ENCODE measurements around the gene LCA5.
"Not testable (repeated sequence)": the region's sequence is repeated elsewhere in the genome, so short reads cannot be mapped to it uniquely, and the experiment has no call there.

LCA5 gene

DNA sequence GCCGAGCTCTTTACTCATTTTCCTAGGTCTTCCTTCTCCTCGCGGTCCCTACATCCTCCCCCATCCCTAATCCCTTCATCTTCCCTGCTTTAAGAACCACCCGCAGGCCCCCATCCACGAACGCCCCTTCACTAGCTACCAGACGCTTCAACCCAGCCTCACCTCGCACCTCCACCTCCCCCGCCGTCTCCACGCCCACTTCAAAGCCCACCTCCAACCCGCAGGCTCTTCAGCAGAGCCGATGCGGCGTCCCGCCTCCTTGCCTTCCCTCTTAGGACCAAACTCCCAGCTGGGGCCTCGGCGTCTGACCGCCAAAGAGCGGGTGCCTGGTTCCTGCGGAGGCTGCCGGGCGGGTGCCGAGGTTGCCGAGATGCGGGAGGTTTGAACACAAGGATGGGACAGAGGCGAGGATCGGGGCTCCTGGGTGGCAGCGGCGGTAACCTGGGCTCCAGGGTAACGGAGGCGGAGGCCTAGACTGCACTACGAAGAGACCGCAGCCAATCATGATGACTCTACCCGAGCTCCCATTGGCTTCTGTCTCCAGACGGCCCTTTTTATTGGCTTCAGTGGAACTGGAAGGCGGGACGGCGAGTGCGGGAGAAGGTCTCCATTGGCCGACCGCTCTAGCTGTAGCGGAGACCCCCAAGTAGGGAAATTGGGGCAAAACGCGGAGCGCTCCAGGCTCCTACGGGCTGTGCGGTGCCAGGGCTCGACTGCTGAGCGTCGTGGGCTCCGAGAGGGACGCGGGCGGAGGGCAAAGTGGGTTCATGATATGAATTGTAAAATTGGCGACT lies at the start of gene LCA5:
LCA5 (minus strand) TSS at position 477 of the 794 bp plus-strand sequence. CDS start 18,536 bp downstream, outside the sequence.
- DNase-seq (ENCODE audit: low read depth): peak; percentile 98

DNA sequence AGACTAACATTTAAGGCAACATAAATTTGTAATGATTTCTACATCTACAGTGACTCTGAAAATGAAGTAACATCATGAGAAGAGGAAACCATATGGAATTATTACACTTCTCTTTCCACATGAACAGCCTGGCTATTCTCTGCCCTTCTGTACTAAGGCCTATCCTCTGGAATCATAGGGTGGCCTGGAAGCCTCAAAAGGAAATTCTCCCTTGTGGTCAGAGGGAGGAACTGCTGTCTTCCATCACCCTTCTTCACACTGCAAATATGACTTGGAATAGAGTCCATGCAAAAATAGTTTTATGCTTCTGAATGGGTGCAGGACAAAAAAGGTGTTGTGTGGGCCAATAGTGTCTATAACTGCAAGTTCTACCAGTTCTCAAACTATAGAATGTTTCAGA lies 49.3 kb upstream of the LCA5 start:
- DNase-seq (ENCODE audit: low read depth): peak; percentile 6

DNA sequence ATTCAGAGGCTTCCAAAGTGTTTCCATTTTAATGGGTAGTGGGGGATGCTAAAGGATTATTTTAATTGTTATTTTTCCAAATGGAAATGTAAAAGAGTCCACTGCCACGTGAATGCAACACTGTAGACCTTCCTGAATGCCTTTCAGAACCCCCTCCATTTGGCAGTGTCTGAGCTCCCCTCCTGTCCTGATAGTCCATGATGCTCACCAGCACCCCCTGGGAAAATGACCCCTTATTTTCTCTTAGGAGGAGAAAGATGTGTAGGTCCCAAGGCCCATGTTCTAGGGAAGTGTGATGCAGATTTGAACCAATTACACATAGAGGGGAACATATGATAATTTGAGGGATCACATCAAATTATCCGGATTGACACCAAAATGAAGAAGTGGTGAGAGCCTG lies 47.1 kb upstream of the LCA5 start:
- DNase-seq (ENCODE audit: low read depth): no peak

DNA sequence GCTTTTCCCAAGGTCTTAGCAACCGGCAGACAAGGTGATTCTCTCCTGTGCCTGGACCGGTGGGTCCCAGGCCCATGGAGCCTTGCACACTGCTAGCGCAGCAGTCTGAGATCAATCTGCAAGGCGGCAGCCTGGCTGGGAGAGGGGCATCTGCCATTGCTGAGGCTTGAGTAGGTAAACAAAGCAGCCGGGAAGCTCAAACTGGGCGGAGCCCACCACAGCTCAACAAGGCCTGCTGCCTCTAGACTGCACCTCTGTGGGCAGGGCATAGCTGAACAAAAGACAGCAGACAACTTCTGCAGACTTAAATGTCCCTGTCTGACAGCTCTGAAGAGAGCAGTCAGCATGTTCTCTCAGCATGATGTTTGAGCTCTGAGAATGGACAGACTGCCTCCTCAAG lies 40.7 kb upstream of the LCA5 start:
- not testable (repeated sequence) for DNase-seq (ENCODE audit: low read depth)

DNA sequence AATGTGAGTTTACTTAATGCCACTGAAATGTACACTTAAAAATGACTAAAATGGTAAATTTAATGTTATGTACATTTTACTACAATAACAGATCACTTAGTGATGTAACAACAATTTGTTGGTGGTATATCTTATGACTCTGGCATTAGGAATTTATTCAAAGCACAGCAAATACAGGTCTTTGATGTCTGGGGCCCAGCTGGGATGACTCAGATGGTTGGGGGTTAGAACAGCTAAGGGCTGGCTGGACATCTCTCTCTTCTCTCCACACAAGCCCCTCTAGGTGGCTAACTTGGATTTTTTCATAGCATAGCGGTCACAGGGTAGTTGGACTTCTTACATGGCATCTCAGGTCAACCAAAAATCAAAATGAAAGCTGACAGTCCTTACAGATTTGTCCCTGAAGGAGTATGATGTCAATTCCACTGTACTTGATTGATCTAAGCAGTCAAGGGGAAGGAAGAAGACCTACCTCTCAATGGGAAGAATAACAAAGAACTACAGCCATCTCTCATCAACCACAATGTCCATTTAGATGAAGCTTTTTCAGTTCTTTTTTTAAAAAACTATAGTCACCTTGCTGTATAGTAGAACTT lies 37.5 kb upstream of the LCA5 start:
- DNase-seq (ENCODE audit: low read depth): no peak

DNA sequence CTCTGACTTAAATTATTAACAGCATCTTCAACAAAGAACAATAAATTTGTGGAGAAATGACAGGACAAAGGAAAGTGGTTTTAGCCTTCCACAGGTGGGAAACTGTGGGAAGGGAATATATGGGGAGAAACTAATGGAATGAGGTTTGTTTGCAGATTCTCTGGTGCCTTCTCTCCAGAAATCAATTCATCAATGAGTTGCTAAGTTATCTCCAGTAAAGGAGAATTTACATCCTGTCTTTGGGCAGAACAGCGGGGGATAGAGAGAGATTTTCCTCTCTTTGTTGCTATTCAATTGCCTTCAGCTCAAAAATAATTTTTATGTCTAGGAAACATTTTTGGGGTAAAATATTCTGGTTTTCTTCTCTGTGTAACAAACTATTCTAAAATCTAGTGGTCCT lies 36.9 kb upstream of the LCA5 start:
- no peak for DNase-seq (ENCODE audit: low read depth)

DNA sequence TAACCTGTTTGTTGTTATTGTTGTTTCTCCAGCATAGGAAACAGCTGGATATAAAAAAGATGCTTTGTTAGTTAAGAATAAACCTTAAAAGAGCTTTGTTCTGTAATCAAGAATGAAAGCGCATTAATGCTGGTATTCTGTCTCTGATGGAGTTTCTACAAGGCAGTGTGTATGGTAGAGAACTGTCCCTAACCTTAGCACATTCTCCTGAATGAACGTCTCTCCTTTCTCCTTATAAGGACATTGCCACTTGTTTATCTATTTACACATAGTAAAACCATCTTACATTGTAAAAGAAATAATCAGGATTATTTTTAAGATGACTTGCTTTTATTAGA lies 33.8 kb upstream of the LCA5 start:
- no peak for DNase-seq (ENCODE audit: low read depth)

DNA sequence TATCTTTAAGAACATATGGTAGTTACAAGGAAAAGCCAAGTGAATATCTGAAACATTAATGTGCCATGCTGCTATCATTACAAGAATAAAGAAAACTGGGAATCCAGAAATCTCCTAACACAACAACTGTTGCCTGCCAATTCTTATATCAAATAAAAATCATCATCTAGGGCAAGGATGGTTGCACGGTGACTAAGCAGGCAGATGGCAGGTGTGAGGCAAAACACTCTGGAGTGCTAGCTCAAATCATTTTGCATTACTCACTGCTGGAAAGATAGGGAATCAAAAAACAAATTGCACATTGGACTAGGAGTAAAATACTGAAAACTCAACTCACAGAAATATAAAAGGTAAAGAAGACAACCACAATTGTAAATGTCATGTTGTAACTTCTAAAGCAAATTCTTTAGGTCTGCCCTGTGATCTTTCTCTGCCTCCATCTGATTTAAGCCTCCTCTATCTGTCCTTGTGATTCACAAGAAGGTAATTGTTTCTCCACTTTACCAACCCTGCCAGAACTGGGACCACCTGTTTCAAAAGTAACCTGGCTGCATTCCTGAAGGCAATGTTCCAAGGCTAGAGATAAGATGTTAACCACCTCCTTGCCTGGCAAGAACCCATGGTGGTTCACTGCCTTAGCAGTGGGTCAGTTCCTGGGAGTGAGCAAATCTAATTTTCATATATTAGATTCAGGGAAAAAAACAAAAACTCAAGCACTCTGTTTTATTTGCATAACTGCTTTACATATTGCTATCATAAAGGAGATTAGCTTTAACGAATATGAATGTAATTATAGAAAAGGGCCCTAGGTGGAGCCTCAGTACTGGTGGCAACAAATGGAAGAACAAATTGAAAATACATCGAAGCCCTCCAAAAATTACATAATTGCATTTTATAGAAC lies 33.1 kb upstream of the LCA5 start:
- peak; percentile 11 for DNase-seq (ENCODE audit: low read depth)

DNA sequence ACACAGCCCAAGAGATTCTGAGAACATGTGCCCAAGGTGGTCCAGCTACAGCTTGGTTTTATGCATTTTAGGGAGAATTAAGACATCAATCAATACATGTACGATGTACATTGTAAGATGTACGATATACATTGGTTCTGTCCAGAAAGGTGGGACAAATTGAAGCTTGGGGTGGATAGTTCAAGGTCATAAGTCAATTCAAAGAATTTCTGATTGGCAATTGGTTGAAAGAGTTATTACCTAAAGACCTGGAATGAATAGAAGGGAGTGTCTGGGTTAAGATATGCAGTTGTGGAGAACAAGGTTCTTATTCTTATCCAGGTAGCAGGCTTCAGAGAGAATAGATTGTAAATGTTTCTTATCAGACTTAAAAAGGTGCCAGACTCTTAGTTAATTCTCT lies 31.8 kb upstream of the LCA5 start:
- no peak for DNase-seq (ENCODE audit: low read depth)

DNA sequence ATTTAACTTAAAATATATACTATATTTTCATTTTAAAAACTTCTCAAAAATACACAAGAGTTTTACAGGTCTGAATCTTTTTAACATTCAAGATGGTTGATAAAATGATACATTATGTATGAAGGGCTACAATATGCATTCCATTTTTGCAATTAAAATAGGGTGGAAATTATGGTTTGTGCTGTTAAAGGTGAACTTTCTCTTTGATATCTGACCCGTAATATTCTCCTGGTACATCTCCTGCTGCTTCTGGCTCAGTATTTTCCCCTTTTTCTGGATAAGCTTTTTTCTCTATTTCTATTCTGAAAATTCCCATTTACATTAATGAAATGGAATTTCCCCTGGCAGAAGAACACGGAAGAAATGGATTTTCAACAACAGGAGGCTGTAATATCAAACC lies 27.4 kb upstream of the LCA5 start:
- no peak for DNase-seq (ENCODE audit: low read depth)

DNA sequence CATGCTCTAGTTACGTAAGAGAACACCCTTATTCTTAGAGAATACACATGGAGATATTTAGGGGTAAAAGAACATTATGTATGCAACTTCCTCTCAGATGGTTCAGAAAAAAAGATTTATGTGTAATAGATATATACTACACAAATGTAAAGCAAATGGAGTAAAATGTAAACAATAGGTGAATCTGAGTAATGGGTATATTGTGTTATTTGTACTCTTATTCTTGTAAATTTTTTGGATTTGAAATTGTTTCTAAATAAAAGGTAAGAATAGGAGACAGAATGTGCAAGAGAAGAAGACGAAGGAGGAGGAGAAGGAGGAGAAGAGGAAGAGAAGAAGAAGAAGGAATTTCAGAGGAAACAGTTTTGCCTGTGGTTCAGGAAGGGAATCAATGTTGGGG lies 22.5 kb upstream of the LCA5 start:
- no peak for DNase-seq (ENCODE audit: low read depth)

DNA sequence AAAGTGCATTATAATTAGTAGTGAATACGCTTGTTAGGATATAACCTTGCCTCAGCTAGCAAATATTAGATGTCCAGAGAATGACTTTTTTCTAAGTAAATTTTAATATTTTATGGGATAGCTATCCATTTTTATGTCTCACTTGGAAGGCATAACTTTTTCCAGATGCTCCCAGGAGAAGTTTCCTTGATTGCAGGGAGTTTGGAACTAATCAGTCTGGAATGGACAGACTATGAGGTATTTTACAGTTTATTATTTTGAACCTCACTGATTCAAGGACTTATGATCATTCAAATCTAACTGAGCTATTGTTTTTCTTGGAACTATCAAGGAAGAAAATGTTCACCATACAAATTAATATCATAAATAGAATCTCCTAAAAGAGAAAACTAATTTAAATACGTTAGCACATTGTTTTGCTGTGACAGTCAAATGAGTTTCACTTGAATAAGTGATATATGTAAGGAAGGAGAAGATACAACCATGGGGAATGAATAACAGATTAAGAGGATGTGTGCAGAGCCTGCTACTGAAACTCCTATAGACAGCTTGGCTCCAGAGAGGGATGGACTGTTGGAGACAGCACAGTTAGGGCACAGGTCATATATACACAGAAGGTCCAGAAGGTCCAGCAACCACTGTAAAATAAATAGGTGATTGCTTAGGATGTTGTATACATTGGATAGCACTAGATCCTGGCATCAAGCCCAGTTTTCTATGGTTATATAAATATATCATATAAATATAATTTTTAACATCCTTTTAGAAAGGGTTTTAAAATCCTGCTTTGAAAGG lies 20.6 kb upstream of the LCA5 start:
- no peak for DNase-seq (ENCODE audit: low read depth)

DNA sequence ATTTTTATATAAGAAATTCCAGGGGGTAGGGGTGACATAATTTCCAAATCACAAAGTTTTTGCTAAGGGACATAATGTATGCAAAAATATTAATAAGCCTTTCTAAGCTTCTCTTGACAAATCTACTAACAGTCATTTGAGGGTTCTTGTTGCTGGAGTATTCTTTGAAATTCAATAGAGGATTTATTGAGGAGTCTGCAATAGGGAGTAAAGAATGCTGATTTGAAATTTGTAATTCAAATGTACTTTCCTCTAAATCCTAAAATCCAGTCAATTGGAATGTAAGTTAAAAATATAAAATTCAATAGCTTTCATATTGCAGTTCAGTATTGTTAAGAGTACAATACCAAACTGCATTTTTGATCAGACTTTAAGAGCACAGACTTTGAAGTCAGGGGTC lies 17.1 kb upstream of the LCA5 start:
- no peak for DNase-seq (ENCODE audit: low read depth)

DNA sequence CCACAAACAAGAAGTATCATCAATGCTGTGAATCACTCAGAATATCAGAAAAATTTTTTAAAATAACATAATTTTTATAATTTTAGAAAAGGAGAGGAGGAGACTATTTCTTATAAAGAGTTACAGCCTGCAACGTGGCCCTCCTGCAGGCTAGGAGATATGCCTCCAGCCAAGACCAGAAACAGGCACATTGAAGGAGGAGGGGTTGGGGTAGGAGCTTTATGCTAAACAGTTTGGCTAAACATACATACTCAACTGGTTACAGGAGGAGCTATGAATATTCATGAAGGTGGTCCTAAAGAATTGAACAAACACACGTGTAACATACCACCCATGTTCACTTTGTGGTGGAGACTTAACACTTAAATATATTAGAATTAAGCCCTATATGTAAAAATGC lies 14.2 kb upstream of the LCA5 start:
- no peak for DNase-seq (ENCODE audit: low read depth)

DNA sequence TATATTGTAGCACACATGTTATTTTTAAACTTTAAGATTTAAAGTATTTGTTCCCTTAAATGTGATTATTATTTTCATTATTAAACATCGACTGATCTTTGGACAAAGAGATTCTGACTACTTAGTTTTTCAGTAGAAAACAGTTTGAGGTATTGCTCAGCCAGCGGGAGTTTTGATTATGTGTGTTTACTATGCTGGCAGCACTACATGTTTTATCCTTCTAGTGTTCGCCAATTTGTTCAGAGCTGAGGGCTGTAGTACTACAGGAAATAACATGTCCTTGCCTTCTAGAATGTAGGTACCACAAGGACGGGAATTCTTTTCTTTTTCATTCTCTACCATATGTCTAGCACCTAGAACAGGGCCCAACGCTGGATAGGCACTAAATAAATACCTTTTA lies 11.1 kb upstream of the LCA5 start:
- DNase-seq (ENCODE audit: low read depth): no peak

DNA sequence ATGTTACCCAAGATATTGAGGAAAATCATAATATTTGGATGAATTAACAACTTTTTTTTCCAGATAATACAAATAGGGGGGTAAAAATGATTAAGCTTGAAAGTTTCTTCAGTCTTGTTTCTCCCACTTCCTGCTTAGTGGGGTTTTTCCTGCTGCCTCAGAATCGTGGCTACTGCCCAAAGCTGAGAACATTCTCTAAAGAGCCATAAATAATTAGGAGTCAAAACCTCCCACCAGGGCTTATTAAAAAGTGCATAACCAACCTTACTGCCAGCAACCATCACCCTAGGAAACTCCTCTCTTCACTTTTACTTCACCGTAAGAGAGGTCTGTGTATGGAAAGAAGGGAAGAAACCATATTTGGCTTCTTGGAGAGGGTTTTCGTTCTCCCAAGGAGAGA lies 9.0 kb upstream of the LCA5 start:
- DNase-seq (ENCODE audit: low read depth): no peak

DNA sequence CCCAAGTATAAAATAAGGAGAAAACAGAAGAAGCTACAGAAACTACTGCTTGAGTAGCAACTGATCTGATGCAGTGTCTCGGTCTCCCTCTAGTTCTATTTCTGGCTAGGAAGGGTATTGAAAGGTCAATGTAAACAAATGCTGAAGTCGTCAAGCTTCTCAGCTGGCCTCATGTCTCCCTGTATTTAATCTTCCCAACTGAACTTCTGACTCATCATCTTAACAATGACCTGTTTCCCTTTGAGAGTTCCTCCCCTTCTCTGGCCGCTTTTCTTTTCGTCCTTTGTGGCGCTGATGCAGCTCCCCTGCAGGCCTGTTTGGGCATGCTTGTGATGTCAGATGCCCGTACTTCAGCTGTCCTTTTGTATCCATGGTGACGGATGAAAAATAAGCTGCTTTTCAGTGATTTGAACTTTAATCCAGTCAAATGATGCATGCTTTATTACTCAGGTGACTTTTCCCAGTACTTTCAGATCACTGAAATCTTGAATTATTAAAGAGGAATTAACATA lies 7.8 kb upstream of the LCA5 start:
- DNase-seq (ENCODE audit: low read depth): peak; percentile 98

DNA sequence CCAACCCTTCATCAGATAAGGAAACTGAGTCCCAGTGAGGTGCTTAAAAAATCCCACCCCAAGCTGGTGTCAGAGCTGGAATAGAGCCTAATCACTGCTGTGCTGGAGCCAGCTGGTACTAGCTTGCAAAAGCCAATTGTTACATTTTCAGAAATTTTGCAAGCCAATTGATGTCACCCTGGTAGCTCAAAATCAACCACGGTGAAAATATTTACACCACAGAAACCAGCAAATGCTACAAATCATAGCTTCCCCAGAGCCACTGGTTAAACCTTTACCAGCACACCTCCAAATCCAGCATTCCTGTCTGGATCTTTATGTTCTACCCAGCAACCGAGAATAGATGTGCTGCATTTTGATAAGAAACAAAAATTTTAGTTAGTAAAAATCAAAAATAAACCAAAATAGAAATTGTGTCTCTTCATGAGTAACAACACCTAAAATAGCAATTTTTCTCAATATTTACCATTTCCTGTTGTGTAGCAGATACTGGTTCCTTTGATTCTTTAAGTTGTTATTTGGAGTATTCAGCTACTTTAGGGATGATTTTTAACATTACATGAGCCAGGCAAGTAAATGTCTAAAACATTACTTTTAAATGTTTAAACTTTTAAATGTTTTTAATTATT lies 7.2 kb upstream of the LCA5 start:
- no peak for DNase-seq (ENCODE audit: low read depth)

DNA sequence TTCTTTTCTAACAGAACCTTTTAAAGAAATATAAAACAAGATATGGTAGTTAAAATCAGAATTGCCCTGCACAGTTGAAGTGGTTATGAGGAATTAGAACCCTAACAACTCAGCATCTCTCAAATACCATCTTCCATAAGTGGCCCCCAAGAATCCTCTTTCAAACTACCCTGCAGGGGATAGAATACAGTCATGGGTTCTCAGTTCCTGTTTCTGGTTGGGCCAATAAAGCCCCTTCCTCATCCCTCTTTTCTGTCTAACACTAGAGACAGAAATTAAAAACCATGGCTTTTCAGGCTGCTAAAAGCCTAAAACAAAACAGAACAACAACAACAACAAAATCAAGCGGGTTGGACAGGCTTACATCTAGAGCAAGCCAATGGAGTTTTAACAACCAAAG lies 6.7 kb upstream of the LCA5 start:
- no peak for DNase-seq (ENCODE audit: low read depth)

DNA sequence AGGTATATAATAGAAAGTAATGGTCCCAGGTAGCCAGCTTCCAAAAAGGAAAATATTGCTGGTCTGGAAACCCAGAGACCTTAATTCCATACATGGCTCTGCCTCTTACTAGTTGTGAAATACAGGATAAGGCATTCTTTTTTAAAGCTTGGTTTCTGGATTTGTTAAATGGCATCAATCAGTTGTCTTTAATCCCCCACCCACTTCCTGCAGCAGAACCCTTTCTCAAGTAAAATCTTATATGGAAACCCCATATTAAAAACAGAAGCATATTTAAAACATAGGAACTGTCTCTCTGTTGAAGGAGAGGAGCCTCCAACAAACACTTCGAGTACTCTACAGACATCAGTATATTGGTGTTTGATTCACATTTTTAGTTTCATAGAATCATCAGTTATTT lies 6.2 kb upstream of the LCA5 start:
- no peak for DNase-seq (ENCODE audit: low read depth)

Measured in stromal cell of bone marrow (primary cell).